HEK293 (cell line): ENCODE measurements around the gene IL4I1.

Experiments
- BCL11A ChIP-seq: fragments of 450-650 bp; formaldehyde crosslinking; IDR thresholded peaks from 2 replicates; pipeline ENCODE4 v1.5.1; 2016; ENCODE audit warnings: low read depth, missing biosample characterization, missing genetic modification characterization
- GLI4 ChIP-seq: fragments of 450-650 bp; formaldehyde crosslinking; IDR thresholded peaks from 2 replicates; pipeline ENCODE4 v1.5.1; 2016; ENCODE audit warnings: missing biosample characterization, missing genetic modification characterization
- KLF7 ChIP-seq: fragments of 450-650 bp; formaldehyde crosslinking; IDR thresholded peaks from 2 replicates; pipeline ENCODE4 v1.5.1; 2016; ENCODE audit warnings: missing biosample characterization, missing genetic modification characterization, borderline replicate concordance
- KLF9 ChIP-seq: fragments of 450-650 bp; formaldehyde crosslinking; IDR thresholded peaks from 2 replicates; pipeline ENCODE4 v1.5.1; 2016; ENCODE audit warnings: missing biosample characterization, missing genetic modification characterization, low read depth
- MYNN ChIP-seq: fragments of 450-650 bp; formaldehyde crosslinking; IDR thresholded peaks from 2 replicates; pipeline ENCODE4 v1.5.1; 2016; ENCODE audit warnings: missing biosample characterization, missing genetic modification characterization, borderline replicate concordance
- PRDM1 ChIP-seq: fragments of 450-650 bp; formaldehyde crosslinking; IDR thresholded peaks from 2 replicates; pipeline ENCODE4; 2016; ENCODE audit warnings: missing biosample characterization, missing genetic modification characterization
- YY1 ChIP-seq: fragments of 450-650 bp; formaldehyde crosslinking; IDR thresholded peaks from 2 replicates; pipeline ENCODE4 v1.5.1; 2018; ENCODE audit warnings: missing biosample characterization, missing genetic modification characterization
- YY2 ChIP-seq: fragments of 450-650 bp; formaldehyde crosslinking; IDR thresholded peaks from 2 replicates; pipeline ENCODE4 v1.5.1; 2016; ENCODE audit warnings: missing biosample characterization, missing genetic modification characterization
- ZBTB10 ChIP-seq: fragments of 450-650 bp; formaldehyde crosslinking; IDR thresholded peaks from 2 replicates; pipeline ENCODE4 v1.5.1; 2016; ENCODE audit warnings: missing biosample characterization, missing genetic modification characterization
- ZBTB48 ChIP-seq: fragments of 450-650 bp; formaldehyde crosslinking; IDR thresholded peaks from 2 replicates; pipeline ENCODE4 v1.5.1; 2016; ENCODE audit warnings: missing biosample characterization, missing genetic modification characterization
- ZBTB7A ChIP-seq: fragments of 450-650 bp; formaldehyde crosslinking; IDR thresholded peaks from 2 replicates; pipeline ENCODE4 v1.5.1; 2016; ENCODE audit warnings: low read depth, missing biosample characterization, missing genetic modification characterization
- ZBTB8A ChIP-seq: fragments of 450-650 bp; formaldehyde crosslinking; IDR thresholded peaks from 2 replicates; pipeline ENCODE4 v1.5.1; 2016; ENCODE audit warnings: missing biosample characterization, missing genetic modification characterization
- ZFP69B ChIP-seq: fragments of 450-650 bp; formaldehyde crosslinking; IDR thresholded peaks from 2 replicates; pipeline ENCODE4 v1.5.1; 2016; ENCODE audit warnings: missing biosample characterization, missing genetic modification characterization
- ZNF133 ChIP-seq: fragments of 450-650 bp; formaldehyde crosslinking; IDR thresholded peaks from 2 replicates; pipeline ENCODE4 v1.5.1; 2016; ENCODE audit warnings: missing biosample characterization, missing genetic modification characterization
- ZNF174 ChIP-seq: fragments of 450-650 bp; formaldehyde crosslinking; IDR thresholded peaks from 2 replicates; pipeline ENCODE4 v1.5.0; 2017; ENCODE audit warnings: missing biosample characterization, mild to moderate bottlenecking, missing genetic modification characterization
- ZNF248 ChIP-seq: fragments of 450-650 bp; formaldehyde crosslinking; IDR thresholded peaks from 2 replicates; pipeline ENCODE4 v1.5.1; 2017; ENCODE audit warnings: missing biosample characterization, missing genetic modification characterization
- ZNF335 ChIP-seq: fragments of 450-650 bp; formaldehyde crosslinking; conservative IDR thresholded peaks from 2 replicates; pipeline ENCODE4 v1.5.1; 2016; ENCODE audit warnings: missing biosample characterization, missing genetic modification characterization
- ZNF37A ChIP-seq: fragments of 450-650 bp; IDR thresholded peaks from 2 replicates; pipeline ENCODE4 v1.5.1; 2018; ENCODE audit warnings: missing biosample characterization, missing genetic modification characterization
- ZNF404 ChIP-seq: fragments of 450-650 bp; formaldehyde crosslinking; IDR thresholded peaks from 2 replicates; pipeline ENCODE4 v1.5.1; 2017; ENCODE audit warnings: missing biosample characterization, missing genetic modification characterization
- ZNF449 ChIP-seq: fragments of 450-650 bp; formaldehyde crosslinking; IDR thresholded peaks from 2 replicates; pipeline ENCODE4 v1.5.1; 2017; ENCODE audit warnings: missing biosample characterization, mild to moderate bottlenecking, missing genetic modification characterization, moderate library complexity
- ZNF501 ChIP-seq: fragments of 450-650 bp; formaldehyde crosslinking; IDR thresholded peaks from 2 replicates; pipeline ENCODE4 v1.5.1; 2016; ENCODE audit warnings: missing biosample characterization, missing genetic modification characterization
- ZNF513 ChIP-seq: fragments of 450-650 bp; IDR thresholded peaks from 2 replicates; pipeline ENCODE4 v1.5.1; 2018; ENCODE audit warnings: missing biosample characterization, missing genetic modification characterization
- ZNF529 ChIP-seq: fragments of 450-650 bp; formaldehyde crosslinking; IDR thresholded peaks from 2 replicates; pipeline ENCODE4 v1.5.1; 2017; ENCODE audit warnings: missing genetic modification characterization, missing biosample characterization; ENCODE audit not compliant: insufficient replicate concordance
- ZNF555 ChIP-seq: fragments of 450-650 bp; formaldehyde crosslinking; conservative IDR thresholded peaks from 2 replicates; pipeline ENCODE4 v1.5.1; 2017; ENCODE audit warnings: missing biosample characterization, mild to moderate bottlenecking, missing genetic modification characterization, inconsistent platforms
- ZNF571 ChIP-seq: fragments of 450-650 bp; formaldehyde crosslinking; IDR thresholded peaks from 2 replicates; pipeline ENCODE4 v1.5.0; 2017; ENCODE audit warnings: missing biosample characterization, missing genetic modification characterization
- ZNF830 ChIP-seq: fragments of 450-650 bp; IDR thresholded peaks from 2 replicates; pipeline ENCODE4 v1.5.0; 2018; ENCODE audit warnings: missing biosample characterization, missing genetic modification characterization, low read depth, mild to moderate bottlenecking, moderate library complexity
- ZXDB ChIP-seq: fragments of 450-650 bp; formaldehyde crosslinking; IDR thresholded peaks from 2 replicates; pipeline ENCODE4 v1.5.1; 2016; ENCODE audit warnings: missing biosample characterization, missing genetic modification characterization
- TF ChIP-seq, protein P1 (sequence below): fragments of 450-650 bp; formaldehyde crosslinking; IDR thresholded peaks from 2 replicates; pipeline ENCODE4 v1.5.1; 2017; ENCODE audit warnings: missing biosample characterization, missing genetic modification characterization
- TF ChIP-seq, protein P2 (sequence below): fragments of 450-650 bp; formaldehyde crosslinking; IDR thresholded peaks from 2 replicates; pipeline ENCODE4 v1.5.1; 2017; ENCODE audit warnings: missing biosample characterization, missing genetic modification characterization
- TF ChIP-seq, protein P3 (sequence below): fragments of 450-650 bp; formaldehyde crosslinking; IDR thresholded peaks from 2 replicates; pipeline ENCODE4 v1.5.1; 2016; ENCODE audit warnings: missing biosample characterization, missing genetic modification characterization

IL4I1 gene

DNA sequence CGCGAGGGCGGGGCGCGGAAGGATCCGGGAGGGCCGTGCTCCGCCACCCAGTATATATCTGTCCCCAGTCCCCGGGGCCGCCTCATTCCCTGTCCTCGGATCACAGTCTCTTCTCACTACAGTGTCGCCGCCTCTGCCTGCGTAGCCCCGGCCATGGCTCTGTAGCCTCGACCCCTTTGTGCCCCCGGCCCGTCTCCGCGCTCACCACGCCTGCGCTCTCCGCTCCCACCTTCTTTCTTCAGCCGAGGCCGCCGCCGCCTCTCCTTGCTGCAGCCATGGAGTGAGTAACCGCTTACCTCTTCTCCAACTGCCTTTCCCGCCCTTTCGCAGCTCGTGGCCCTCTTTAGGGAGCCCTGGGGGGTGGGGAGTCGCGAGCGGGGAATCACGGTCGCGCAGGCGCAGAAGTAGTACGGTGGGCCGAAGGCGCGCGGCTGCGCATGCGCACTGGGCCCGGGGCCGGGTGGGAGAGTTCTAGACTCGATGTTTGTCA is 32.5 kb upstream of the IL4I1 start, which contains the start of the genes ATF5 and NUP62 (continued):
- TF ChIP-seq, protein P1, sequence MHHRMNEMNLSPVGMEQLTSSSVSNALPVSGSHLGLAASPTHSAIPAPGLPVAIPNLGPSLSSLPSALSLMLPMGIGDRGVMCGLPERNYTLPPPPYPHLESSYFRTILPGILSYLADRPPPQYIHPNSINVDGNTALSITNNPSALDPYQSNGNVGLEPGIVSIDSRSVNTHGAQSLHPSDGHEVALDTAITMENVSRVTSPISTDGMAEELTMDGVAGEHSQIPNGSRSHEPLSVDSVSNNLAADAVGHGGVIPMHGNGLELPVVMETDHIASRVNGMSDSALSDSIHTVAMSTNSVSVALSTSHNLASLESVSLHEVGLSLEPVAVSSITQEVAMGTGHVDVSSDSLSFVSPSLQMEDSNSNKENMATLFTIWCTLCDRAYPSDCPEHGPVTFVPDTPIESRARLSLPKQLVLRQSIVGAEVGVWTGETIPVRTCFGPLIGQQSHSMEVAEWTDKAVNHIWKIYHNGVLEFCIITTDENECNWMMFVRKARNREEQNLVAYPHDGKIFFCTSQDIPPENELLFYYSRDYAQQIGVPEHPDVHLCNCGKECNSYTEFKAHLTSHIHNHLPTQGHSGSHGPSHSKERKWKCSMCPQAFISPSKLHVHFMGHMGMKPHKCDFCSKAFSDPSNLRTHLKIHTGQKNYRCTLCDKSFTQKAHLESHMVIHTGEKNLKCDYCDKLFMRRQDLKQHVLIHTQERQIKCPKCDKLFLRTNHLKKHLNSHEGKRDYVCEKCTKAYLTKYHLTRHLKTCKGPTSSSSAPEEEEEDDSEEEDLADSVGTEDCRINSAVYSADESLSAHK (tag by site-specific recombination) = peak; percentile 46; the same call in 1 of the 2 replicates
- TF ChIP-seq ZNF555 = no peak
- TF ChIP-seq ZNF449 (tag by site-specific recombination) = no peak; the same call in none of the 2 replicates
- no peak for TF ChIP-seq BCL11A (tag by site-specific recombination)
- peak; percentile 94 for TF ChIP-seq GLI4 (tag by site-specific recombination)
- no peak for TF ChIP-seq MYNN (tag by site-specific recombination)
- peak; percentile 92; the same call in 1 of the 2 replicates for TF ChIP-seq KLF7
- no peak for TF ChIP-seq ZNF133 (tag by site-specific recombination)
- TF ChIP-seq, protein P2, sequence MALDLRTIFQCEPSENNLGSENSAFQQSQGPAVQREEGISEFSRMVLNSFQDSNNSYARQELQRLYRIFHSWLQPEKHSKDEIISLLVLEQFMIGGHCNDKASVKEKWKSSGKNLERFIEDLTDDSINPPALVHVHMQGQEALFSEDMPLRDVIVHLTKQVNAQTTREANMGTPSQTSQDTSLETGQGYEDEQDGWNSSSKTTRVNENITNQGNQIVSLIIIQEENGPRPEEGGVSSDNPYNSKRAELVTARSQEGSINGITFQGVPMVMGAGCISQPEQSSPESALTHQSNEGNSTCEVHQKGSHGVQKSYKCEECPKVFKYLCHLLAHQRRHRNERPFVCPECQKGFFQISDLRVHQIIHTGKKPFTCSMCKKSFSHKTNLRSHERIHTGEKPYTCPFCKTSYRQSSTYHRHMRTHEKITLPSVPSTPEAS = no peak
- peak; percentile 49; the same call in 1 of the 2 replicates for TF ChIP-seq YY1
- no peak for TF ChIP-seq ZNF37A (tag by site-specific recombination)
- TF ChIP-seq ZBTB7A = peak; percentile 40; the same call in 1 of the 2 replicates
- peak; percentile 92 for TF ChIP-seq ZXDB (tag by site-specific recombination)
- peak; percentile 55; the same call in 1 of the 2 replicates for TF ChIP-seq KLF9 (tag by site-specific recombination)
- peak; percentile 94 for TF ChIP-seq ZBTB10 (tag by site-specific recombination)
- peak; percentile 87 for TF ChIP-seq ZBTB48 (tag by site-specific recombination)
- no peak for TF ChIP-seq ZNF529
- peak; percentile 83 for TF ChIP-seq YY2 (tag by site-specific recombination)
- TF ChIP-seq ZNF501 (tag by site-specific recombination) = peak; percentile 88; the same call in 1 of the 2 replicates
- no peak for TF ChIP-seq ZNF571 (tag by site-specific recombination)
- TF ChIP-seq, protein P3, sequence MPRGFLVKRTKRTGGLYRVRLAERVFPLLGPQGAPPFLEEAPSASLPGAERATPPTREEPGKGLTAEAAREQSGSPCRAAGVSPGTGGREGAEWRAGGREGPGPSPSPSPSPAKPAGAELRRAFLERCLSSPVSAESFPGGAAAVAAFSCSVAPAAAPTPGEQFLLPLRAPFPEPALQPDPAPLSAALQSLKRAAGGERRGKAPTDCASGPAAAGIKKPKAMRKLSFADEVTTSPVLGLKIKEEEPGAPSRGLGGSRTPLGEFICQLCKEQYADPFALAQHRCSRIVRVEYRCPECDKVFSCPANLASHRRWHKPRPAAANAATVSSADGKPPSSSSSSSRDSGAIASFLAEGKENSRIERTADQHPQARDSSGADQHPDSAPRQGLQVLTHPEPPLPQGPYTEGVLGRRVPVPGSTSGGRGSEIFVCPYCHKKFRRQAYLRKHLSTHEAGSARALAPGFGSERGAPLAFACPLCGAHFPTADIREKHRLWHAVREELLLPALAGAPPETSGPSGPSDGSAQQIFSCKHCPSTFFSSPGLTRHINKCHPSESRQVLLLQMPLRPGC (tag by site-specific recombination) = 0 out of 2 replicates have a peak, but pooled peaks have one; percentile 32
- peak; percentile 89 for TF ChIP-seq ZBTB8A (tag by site-specific recombination)
- TF ChIP-seq ZNF830 (tag by site-specific recombination) = no peak
- no peak for TF ChIP-seq ZNF248 (tag by site-specific recombination)
- TF ChIP-seq ZNF404 (tag by site-specific recombination) = 0 out of 2 replicates have a peak, but pooled peaks have one; percentile 9
- 0 out of 2 replicates have a peak, but pooled peaks have one; percentile 5 for TF ChIP-seq ZNF513 (tag by site-specific recombination)
- TF ChIP-seq ZFP69B (tag by site-specific recombination) = peak; percentile 87
- TF ChIP-seq PRDM1 (tag by site-specific recombination) = no peak
- no peak for TF ChIP-seq ZNF174 (tag by site-specific recombination)
- TF ChIP-seq ZNF335 (tag by site-specific recombination) = no peak; the same call in 1 of the 2 replicates
